NCI-H2227 (cell line): ENCODE results near the gene COL8A2.

Experiments
- DNase-seq: peaks from one replicate; lab custom pipeline; 2025; ENCODE audit not compliant: unreplicated experiment; lab: John Stamatoyannopoulos, UW

The COL8A2 gene

DNA sequence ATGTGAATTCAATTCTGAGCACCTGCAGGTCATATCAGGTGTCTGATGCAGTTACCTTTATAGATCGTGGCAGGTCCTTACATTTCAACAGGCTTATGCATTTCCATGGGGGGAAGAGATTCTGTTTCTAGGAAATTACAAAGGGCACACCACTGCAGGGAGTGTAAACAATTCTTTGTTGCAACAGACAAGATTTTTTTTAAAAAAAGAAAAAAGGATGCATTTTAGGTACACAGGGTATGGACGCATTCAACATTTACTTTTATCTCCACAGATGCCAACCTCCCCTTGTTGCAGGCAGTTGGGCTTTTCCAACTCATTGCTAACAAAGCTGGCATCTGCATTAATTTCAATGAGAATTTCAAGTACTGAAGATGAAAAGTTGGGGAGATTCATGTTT is 54.7 kb downstream of the COL8A2 start:
- DNase-seq, result no peak

DNA sequence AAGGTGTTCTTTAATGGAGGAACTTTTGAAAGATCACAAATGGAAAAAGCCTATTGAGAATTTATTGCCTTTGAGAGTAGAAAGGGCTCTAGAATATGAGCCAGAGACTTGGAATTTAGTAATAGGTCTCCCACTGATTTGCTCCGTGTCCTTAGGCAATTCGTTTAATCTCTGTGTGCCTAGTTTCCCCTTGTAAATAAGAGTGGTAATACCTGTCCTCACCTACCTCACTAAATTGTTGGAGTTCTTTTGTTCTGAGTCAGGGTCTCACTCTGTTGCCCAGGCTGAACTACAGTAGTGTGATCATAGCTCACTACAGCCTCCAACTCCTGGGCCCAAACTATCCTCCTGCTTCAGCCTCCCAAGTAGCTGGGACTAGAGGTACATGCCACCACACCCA is 56.2 kb downstream of the COL8A2 start:
- no peak for DNase-seq

DNA sequence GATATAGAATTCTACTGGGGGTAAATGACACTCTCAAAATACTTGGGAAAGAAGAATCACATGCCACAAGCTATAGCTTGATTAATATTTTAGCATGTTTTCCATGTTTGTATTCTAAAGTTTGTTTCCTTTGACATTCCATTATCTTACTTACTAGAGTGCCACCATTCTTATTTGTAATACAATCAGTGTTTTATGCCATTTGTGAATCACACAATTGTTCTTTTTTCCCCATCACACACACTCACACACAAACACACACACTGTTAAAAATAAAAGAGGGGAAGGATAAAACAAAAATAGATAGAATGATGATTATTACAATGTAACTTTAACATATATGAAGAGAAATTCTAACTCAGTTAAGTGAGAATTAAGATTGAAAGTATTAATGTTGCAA is 57.2 kb downstream of the COL8A2 start:
- no peak for DNase-seq

DNA sequence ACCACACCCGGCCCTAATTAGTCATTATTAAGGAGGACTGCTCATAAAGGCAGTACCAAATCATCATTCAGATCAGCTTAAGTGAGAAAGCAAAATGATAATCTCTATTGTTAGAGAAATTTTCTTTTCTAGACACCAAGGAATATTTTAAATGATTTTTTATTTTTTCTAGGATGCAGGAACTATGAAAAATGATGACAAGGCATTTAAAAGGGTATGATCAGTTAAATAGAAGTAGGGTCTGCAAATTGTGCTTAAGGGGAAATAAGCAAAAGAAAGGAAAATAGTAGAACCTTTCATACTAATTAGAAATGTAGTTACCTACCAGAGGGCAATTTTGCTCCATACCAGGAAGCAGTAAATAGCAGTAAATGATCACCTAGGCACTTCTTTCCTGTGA is 62.7 kb downstream of the COL8A2 start:
- no peak for DNase-seq

DNA sequence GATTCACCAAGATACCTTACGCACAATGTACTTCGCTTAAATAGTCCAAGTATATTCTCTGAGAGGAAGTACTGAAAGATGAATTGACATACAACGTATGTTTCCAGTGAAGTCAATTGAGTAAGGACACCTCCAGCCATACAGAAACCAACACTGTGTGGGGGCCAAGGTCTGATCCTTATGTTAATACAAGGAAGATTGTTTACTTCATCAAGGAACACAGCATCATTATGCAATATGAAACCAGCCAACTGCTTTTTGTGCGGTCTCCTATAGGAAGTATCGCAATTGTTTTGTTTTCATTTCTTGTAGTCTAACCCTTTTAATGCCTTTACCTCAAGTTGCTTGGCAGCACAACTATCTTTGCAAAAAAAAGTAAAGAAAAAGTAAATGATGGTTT is 69.3 kb downstream of the COL8A2 start:
- no peak for DNase-seq

GRCh38 chr1:36053978-36054377 is 71.0 kb downstream of the COL8A2 start:
- DNase-seq, result no peak

- no peak for DNase-seq
Measured at GRCh38 chr1:36051821-36052220, 73.2 kb downstream of the COL8A2 start.
